Measurements from ENCODE around the gene GNAS-AS1. TPM values are rescaled to one million over a fixed set of nuclear protein-coding genes. Genes with fewer than 3 reads are reported as not detected.

The GNAS-AS1 gene
- total RNA-seq, 1 donor from 2014 or later = 1.4 TPM

DNA sequence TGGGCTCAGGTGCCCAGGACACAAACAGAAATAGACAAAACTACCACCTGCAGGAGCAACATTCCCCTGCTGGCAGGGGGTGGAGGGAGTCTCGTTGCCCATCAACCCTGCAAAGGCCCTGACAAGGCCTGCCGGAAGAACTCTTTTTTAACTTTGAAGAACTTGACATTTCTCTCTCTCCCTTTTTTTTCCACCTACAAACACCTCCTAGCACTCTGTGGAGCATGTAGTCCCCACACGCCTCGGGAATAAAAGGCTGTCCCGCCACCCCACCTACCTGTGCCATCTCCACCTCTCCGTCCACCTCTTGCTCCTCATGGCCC lies 54.8 kb downstream of the GNAS-AS1 start:
- Mint-ChIP-seq H3K9me3 (no peaks in the 10 kb centered on the region), H3K27me3 (peaks cover 13% of the 10 kb centered on the region), H3K4me1 (no peaks in the 10 kb centered on the region), H3K36me3 (ENCODE audit: low read depth) (no peaks in the 10 kb centered on the region), H3K27ac (no peak overlapping the region), H3K4me3 (no peak overlapping the region)
- intact Hi-C loops (cut with micrococcal nuclease) = no loop called here
- ATAC-seq (ENCODE audit: low read depth) = no peak
- ChIA-PET CTCF (interaction anchor here (0.5 kb wide), 1 partner anchor 226 kb away, joined by 4 read pairs; no protein-coding TSS in a partner anchor), POLR2A (no interaction called here)
- no peak for DNase-seq
- TF ChIP-seq, protein P1, sequence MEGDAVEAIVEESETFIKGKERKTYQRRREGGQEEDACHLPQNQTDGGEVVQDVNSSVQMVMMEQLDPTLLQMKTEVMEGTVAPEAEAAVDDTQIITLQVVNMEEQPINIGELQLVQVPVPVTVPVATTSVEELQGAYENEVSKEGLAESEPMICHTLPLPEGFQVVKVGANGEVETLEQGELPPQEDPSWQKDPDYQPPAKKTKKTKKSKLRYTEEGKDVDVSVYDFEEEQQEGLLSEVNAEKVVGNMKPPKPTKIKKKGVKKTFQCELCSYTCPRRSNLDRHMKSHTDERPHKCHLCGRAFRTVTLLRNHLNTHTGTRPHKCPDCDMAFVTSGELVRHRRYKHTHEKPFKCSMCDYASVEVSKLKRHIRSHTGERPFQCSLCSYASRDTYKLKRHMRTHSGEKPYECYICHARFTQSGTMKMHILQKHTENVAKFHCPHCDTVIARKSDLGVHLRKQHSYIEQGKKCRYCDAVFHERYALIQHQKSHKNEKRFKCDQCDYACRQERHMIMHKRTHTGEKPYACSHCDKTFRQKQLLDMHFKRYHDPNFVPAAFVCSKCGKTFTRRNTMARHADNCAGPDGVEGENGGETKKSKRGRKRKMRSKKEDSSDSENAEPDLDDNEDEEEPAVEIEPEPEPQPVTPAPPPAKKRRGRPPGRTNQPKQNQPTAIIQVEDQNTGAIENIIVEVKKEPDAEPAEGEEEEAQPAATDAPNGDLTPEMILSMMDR (IDR thresholded peaks at IDR 0.05) = no peak

DNA sequence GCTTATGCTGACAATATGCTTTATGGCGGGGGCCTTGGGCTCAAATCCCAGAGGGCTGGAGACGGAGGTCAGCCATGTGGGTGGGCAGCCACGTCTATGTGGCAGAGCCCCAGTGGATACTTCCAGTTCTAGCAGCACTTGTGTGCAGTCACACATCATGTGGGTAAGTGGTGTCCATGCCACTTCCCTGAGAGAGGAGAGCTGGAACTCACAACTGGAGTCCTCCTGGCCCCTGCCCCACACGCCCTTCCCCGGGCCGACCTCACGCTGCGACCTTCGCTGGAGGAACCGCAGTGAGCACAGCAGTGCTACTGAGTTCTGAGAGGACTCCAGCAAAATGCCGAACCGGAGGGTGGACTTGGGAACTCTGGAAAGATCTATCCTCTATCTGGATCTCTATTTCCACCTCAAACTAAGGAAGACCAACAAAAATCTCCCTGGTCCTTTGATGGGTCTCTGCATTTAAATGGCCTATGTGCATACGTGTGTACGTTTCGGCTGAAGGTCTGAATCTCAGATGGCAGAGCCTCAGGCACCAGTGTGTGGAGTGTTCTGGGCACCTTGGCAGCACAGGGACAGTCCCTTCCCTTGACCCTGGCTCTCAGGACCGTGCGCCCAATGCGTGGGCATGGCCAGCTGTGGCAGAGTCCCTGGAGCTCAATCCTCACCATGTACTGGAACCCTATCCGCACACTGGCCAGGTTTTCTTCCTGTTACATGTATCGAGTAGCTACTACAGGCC lies 55.4 kb downstream of the GNAS-AS1 start:
- no peaks in the 10 kb centered on the region for H3K4me1 Mint-ChIP-seq
- ATAC-seq (ENCODE audit: low read depth) = no peak

DNA sequence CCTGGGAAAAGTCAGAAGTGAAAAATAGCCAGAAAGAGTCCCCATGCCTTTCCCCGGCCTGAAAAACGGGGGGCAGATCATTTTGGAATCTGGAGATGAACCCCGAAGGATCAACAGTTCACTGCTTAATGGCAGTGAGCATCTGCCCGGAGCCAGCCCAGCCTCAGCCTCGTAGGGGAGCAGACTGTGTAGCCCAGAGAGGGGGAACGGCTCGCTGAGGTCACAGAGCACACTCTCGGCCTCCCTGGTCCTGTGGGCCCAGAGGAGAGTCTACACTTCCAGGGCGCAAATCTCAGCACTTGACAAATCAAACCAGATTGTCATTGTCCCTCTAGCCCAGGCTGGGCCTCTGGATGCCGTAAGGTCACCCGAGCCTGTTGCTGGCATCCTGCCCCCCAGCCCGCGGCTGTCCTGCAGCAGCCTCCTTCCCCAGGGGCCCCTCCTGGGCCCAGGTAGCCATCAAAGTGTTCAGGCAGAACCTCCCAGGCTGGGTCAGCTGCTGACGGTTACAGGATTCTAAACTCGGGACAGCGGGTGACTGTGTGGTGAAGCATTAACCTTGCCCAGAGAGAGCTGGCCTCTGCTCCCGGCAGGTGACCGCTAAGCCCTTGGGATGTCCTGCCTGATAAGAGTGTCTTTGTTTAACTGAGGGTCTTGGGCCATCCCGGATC lies 56.1 kb downstream of the GNAS-AS1 start:
- Mint-ChIP-seq H3K27me3 (peaks cover 10% of the 10 kb centered on the region), H3K27ac (no peak overlapping the region), H3K4me1 (no peaks in the 10 kb centered on the region), H3K36me3 (ENCODE audit: low read depth) (no peaks in the 10 kb centered on the region), H3K9me3 (no peaks in the 10 kb centered on the region), H3K4me3 (no peak overlapping the region)
- no peak for ATAC-seq (ENCODE audit: low read depth)
- ChIA-PET POLR2A (no interaction called here), CTCF (no interaction called here)
- intact Hi-C loops (cut with micrococcal nuclease) = no loop called here
- no peak for DNase-seq
- TF ChIP-seq, protein P1 (IDR thresholded peaks at IDR 0.05) = no peak

More for the DNA sequence above, 55.4 kb downstream of the GNAS-AS1 start:
- no peaks in the 10 kb centered on the region for H3K9me3 Mint-ChIP-seq
- TF ChIP-seq, protein P1 (IDR thresholded peaks at IDR 0.05) = no peak
- peaks cover 13% of the 10 kb centered on the region for H3K27me3 Mint-ChIP-seq
- ChIA-PET CTCF (interaction anchor here (0.5 kb wide), 1 partner anchor 227 kb away, joined by 4 read pairs; no protein-coding TSS in a partner anchor), POLR2A (no interaction called here)
- H3K36me3 Mint-ChIP-seq (ENCODE audit: low read depth) = no peaks in the 10 kb centered on the region
- no peak overlapping the region for H3K27ac Mint-ChIP-seq
- intact Hi-C loops (cut with micrococcal nuclease) = no loop called here
- no peak overlapping the region for H3K4me3 Mint-ChIP-seq
- DNase-seq = no peak

DNA sequence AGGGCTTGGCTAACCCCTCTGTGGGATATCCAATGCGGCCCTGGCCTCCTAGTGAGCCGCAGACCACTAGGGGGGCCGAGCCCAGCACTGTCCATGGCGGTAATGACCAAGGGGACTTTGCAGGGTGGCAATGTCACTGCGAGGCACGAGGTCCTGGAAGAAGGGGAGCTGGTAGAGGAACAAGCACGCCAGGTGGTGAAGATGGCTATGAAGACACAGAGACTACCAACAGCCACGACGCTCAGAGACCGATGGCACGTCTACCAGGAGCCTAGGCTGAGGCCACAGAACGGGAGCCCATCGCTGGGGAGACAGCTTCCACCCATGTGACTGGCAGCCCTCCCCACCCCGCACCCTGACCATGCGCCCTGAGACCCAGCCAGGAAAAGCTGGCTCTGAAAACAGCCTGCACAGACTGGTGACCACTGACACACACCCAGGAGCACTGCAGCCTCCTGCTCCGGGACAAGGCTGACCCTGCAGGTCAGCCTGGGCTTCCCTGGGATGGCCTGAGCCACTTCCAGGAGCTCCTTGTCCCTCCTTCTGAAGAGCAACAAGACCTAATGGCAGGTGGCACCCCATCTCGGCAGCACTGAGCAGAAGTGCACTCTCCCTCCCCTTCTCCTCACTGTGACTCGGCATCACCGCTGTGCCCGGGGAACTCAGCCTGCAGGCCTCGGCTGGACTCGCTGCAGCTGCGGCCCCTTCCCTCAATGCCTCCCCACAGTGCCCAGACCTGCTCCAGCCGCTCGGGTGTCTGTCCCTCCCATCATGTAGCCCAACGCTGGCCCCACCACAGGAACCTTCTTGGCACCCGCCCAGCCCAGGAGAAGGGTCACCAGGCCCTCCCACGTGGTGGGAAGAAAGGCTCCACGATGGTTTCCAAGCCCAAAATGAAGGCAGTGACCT lies 56.9 kb downstream of the GNAS-AS1 start:
- ChIA-PET CTCF (no interaction called here), POLR2A (no interaction called here)
- TF ChIP-seq, protein P1 (IDR thresholded peaks at IDR 0.05) = no peak
- Mint-ChIP-seq H3K4me3 (no peak overlapping the region), H3K9me3 (no peaks in the 10 kb centered on the region), H3K4me1 (no peaks in the 10 kb centered on the region), H3K27ac (no peak overlapping the region), H3K36me3 (ENCODE audit: low read depth) (no peaks in the 10 kb centered on the region), H3K27me3 (peaks cover 10% of the 10 kb centered on the region)
- ATAC-seq (ENCODE audit: low read depth) (no peak), DNase-seq (no peak)
- intact Hi-C loops (cut with micrococcal nuclease) = no loop called here

DNA sequence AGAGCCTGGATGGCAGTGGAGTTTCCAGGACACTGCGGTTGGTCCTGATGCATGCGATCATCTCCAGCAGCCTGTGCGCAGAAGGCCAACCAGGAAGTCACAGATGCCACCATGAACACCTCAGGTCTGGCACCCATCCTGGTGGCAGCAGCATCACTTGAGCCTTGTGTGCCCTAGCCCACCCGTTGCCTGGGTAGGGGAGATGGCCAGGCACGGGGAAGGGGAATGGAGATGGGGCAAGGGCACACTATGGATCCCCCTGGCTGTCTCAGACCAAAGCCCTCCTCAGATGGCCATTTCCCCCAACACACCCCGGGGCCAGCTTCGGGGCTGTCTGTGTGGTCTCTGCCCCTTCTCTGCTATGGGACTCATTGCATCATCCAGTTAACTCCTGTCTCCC lies 58.3 kb downstream of the GNAS-AS1 start:
- Mint-ChIP-seq H3K36me3 (ENCODE audit: low read depth) (no peaks in the 10 kb centered on the region), H3K27me3 (peaks cover 16% of the 10 kb centered on the region), H3K4me1 (no peaks in the 10 kb centered on the region), H3K9me3 (no peaks in the 10 kb centered on the region), H3K4me3 (no peak overlapping the region), H3K27ac (no peak overlapping the region)
- CTCF ChIA-PET = no interaction called here
- intact Hi-C loops (cut with micrococcal nuclease) = no loop called here
- ATAC-seq (ENCODE audit: low read depth) (no peak), DNase-seq (no peak)
- TF ChIP-seq, protein P1 (IDR thresholded peaks at IDR 0.05) = no peak
- POLR2A ChIA-PET = no interaction called here

Data from activated B cell treated with CpG ODN at 0.5 μM for 24 hours (primary cell).